NCI-H226 (cell line): ENCODE data around the gene GPR42.
"Not testable (repeated sequence)": the region's sequence is repeated elsewhere in the genome, so short reads cannot be mapped to it uniquely, and the experiment has no call there.

ENCODE experiments used
- DNase-seq: peaks from one replicate; pipeline ENCODE4 v3.0.0-alpha.2; 2015

GPR42 gene

DNA sequence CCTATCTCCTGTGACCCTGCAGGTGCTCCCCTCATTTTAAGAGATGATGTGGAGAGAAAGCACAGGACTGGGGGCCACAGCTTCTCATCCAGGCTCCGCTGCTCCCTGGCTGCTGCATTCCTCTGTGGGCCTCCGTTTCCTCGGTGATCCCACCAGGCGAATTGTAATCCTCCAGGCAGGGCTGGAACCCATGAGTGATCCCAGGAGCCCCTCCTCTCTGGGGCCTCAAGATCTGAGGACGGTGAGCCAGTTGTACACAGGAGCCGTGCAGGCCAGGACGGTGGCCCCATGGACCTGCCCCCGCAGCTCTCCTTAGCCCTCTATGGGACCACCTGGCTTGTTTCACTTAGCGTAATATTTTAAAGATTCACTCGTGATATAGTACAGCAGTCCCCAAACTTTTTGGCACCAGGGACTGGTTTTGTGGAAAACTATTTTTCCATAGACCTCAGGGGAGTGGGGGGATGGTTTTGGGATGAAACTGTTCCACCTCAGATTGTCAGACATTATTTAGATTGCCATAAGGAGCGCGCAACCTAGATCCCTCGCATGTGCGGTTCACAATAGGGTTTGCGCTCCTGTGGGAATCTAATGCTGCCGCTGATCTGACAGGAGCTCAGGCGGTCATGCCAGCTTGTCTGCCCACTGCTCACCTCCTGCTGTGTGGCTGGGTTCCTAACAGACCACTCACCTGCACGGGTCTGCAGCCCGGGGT, 7.0 kb upstream of the GPR42 start:
- no peak for DNase-seq

DNA sequence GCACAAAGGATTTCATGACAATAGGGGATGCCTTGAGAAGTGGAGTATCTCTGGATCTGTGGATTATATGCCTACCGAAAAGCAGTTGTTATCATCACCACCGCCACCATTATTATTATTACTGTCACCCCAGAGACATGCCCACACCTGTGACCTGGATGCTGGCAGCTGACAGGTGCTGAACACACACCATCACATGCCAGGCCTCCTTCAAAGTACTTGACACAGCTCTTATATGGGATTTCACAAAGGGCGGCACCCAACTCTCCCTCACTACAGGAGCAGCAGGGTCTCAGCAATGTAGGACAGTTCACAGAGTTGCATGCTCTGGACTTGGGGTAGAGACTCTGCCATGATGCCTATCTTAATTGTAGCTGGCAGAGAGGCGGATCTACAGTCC, 5.6 kb upstream of the GPR42 start:
- DNase-seq: no peak

DNA sequence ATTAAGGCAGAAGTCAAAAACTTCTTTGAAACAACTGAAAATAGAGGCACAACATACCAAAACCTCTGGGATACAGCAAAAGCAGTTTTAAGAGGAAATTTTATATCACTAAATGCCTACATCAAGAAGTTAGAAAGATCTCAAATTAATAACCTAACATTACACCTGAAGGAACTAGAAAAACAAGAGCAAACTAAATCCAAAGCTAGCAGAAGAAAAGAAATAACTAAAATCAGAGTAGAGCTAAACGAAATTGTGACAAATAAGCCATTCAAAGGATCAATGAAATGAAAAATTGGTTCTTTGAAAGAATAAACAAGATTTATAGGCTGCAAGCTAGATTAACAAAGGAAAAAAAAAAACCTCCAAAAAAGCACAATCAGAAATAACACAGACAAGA, 2.5 kb upstream of the GPR42 start:
- DNase-seq: no peak

DNA sequence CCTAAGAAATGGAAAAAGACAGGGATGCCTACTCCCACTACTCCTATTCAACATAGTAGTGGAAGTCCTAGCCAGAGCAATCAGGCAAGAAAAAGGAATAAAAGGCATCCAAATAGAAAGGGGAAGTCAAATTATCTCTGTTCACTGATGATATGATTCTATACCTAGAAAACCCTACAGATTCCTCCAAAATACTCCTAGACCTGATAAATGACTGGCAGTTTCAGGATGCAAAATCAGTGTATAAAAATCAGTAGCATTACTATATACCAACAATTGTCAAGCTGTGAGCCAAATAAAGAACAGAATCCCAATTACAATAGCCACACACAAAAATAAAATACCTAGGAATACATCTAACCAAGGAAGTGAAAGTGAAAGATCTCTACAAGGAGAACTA, 1.3 kb upstream of the GPR42 start:
- no peak for DNase-seq

DNA sequence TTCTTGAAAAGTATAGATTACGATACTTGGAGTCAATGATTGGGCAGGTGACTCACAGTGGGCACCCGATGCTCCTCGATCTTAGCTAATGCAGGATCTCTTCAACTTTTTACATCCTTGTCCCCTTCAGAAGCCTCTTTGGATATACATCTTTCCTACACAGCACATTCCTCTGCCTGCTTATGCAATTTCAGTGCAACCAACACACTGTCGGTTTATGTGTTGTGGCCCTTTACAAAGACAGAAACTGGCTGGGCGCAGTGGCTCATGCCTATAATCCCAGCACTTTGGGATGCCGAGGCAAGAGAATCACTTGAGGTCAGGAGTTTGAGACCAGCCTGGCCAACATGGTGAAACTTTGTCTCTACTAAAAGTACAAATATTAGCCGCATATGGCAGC, 2.6 kb downstream of the GPR42 start:
- DNase-seq: no peak

DNA sequence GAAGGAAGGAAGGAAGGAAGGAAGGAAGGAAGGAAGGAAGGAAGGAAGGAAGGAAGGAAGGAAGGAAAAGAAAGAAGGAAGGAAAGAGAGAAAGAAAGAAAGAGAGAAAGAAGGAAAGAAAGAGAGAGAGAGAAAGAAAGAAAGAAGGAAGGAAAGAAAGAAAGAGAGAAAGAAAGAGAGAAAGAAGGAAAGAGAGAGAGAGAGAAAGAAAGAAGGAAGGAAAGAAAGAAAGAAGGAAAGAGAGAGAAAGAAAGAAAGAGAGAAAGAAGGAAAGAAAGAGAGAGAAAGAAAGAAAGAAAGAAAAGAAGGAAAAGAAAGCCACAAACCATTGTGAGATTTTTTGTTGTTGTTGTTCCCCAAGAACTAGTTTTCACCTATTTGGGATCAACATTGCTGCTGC, 3.2 kb downstream of the GPR42 start:
- not testable (repeated sequence) for DNase-seq

DNA sequence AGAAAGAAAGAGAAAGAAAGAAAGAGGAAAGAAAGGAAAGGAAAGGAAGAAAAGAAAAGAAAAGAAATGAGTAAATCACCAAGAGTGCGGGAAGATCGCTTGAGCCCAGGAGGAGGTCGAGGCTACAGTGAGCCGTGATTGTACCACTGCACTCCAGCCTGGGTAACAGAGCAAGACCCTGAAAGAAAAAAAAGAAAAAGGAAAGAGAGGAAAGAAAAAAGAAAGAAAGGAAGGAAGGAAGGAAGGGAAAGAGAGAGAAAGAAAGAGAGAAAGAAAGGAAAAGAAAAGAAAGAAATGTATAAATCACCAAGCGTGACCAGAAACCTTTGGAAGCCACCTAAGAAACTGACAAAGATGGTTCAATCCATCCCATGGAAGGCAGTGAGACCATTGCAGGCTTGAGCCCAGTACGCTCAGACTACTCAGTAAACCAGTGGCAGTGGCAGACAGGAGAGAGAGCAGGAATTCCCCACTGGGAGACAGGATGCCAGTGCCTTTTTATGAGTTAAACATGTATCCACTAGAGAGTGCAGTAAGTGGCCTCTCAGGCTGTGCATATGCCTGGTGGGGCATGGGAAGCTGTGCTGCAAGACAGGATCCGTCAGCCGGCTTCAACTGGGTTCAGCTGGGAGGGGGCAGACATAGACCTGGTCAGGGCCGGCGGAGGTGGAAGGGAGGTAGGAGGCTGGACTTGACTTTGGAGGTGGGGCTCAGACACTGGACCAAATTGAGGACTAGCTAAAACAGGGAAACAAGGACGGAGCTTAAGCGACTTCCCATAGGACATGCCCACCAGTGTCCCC, 4.8 kb downstream of the GPR42 start:
- DNase-seq: no peak

DNA sequence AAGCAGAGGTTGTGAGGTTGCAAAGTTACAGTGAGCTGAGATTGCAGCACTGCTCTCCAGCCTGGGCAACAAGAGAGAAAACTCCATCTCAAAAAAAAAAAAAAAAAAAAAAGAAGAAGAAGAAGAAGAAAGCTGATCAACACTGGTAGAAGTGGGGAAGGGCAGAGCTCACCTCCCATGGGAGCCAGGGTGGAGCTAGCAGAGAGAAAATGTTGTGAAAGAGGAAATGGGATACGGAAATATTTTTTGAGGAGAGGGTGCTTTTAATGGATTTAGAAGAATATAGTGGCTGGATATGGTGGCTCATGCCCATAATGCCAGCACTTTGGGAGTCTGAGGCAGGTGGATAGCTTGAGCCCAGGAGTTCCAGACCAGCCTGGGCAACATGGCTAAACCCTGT, 6.8 kb downstream of the GPR42 start:
- DNase-seq: no peak

DNA sequence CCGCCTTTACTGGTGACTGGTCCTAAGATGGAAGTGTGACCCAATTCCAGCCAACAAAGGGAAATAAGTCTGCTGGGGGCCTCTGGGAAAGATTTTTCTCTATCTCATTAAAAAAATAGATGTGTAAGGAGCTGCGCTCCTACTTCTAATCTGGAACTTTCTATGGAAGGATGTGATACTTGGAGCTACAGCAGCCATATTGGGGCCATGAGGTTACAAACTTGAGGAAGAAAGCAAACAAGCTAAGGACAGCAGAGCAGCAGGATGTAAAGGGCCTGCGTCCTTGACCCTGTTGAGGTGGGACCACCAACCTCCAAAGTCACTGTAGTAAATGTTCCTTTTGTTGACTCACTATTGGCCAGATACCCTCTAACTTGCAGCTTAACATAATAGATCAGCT, 7.5 kb downstream of the GPR42 start:
- DNase-seq: no peak

DNA sequence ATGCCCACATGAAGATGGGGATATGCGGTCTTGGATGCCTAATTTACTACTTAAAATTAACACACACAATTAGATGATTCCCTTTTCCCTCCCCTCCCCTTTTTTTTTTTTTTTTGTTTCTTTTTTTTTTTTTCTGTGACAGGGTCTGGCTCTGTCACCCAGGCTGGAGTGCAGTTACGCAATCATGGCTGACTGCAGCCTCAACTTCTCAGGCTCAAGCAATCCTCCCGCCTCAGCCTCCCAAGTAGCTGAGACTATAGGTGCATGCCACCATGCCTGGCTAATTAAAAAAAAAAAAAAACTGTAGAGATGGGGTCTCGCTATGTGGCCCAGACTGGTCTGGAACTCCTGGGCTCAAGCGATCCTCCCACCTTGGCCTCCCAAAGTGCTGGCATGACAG, 8.7 kb downstream of the GPR42 start:
- DNase-seq: not testable (repeated sequence)

DNA sequence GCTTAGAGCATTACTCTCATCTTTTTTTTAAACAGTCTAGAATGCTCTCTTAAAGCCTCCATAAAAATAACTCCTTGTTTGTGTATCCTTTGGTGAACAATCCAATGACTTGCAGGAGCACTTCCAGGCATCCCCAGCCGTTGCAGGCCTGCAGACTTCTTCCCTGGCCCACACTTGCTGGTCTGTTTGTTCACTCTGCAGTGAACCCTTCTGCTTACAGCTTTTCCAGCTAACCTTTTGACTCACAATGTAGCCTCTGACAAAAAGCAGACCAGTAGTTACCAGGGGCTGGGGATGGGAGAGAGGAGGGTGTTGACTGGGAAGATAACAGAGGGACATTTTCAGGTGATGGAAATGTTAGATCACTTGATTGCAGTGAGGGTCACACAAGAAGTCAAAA, 9.1 kb downstream of the GPR42 start:
- DNase-seq: no peak

DNA sequence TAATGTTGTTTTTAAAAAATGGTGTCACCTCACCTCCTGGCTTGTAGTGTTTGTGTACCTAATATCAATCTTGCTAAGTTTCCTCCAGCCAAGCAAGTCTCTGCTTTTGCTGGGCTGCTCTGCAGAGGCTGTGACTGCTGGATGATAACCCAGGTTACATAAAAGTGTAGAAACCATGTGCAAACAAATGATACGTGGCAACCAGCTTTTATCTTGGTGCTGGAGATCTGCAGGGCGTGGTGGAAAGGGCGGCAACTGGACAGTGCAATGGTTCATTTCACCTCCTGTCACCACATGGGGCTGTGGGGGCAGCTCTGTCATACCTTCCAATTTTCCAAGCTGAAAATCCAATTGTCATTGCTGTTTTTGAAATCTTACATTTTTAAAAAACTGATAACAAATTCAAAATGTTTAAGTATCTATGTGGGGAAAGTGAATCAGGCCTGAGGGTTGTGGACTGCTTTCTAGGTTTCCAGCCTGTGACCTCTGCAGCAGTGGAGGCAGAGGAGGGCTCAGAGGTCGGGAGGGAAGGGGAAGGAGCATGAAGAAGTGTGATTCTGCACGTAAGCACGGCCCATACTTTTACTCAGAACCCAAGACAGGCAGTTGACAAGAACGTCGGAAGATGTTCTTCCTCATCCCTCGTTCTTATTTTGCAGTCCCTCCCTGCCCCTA, 9.7 kb downstream of the GPR42 start:
- DNase-seq: no peak

DNA sequence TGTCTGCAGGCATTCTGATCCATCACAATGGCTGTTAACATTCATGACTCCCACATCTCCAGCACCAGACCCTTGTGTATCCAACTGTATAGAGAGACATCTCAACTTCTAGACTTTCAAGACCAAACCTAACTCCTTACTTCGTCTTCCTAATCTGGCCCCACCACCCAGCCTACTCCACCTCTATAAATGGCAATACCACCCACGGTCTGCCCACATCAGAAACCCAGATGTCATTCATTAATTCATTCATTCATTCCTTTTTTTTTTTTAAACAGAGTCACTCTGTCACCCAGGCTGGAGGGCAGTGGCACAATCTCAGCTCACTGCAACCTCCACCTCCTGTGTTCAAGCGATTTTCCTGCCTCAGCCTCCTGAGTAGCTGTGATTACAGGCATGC, 10.4 kb downstream of the GPR42 start:
- no peak for DNase-seq

DNA sequence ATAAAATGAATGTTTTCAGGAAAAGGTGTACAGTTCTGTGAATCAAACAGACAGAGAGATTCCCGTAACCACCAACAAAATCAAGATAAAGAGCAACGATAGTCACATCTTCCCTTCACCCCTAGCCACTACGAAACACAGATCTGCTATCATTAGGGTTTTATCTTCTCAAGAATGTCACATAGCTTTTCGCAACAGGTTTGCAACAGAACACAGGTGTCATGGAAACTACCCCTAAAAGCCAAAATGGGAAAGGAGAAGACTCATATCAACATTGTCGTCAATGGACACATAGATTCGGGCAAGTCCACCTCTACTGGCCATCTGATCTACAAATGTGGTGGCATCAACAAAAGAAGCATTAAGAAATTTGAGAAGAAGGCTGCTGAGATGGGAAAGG, 11.1 kb downstream of the GPR42 start:
- DNase-seq: no peak

DNA sequence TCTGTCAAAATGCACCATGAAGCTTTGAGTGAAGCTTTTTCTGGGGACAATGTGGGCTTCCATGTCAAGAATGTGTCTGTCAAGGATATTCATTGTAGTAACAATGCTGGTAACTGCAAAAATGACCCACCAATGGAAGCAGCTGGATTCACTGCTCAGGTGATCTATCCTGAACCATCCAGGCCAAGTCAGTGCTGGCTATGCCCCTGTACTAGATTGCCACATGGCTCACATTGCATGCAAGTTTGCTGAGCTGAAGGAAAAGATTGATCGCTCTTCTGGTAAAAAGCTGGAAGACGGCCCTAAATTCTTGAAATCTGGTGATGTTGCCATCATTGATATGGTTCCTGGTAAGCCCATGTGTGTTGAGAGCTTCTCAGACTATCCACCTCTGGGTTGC, 12.7 kb downstream of the GPR42 start:
- no peak for DNase-seq

DNA sequence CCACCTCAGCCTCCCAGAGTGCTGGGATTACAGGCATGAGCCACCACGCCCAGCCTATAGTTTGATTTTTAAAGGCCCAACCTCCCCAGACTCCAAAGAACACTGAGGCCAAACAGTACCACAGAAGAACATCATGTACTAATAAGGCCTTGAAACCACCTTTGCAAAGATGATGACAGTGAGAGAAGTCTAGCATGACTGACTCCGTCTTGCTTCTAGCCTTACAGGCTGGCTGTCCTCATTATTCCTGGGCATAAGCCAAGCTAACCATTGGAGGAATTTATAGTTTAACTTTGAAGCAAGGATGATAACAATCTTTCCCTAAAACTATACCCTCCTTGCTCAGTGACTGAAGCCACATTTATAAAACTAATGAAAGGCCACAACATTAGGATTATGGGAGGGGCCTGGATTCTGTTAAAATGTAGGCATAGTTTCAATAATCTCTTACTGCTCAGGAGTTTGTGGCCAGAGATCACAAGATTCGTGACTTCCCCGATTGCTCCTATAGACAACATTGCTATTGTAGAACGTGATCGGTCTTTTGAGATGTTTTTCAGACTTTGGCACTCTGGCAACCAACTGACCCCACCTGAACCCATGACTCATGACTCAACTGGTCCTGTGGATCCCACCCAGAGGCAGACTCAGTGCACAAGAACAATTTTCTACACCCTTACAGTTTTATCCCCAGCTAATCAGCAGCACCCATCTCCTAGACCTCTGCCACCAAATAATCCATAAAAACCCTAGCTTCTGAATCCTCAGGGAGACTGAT, 17.6 kb downstream of the GPR42 start:
- DNase-seq: no peak

DNA sequence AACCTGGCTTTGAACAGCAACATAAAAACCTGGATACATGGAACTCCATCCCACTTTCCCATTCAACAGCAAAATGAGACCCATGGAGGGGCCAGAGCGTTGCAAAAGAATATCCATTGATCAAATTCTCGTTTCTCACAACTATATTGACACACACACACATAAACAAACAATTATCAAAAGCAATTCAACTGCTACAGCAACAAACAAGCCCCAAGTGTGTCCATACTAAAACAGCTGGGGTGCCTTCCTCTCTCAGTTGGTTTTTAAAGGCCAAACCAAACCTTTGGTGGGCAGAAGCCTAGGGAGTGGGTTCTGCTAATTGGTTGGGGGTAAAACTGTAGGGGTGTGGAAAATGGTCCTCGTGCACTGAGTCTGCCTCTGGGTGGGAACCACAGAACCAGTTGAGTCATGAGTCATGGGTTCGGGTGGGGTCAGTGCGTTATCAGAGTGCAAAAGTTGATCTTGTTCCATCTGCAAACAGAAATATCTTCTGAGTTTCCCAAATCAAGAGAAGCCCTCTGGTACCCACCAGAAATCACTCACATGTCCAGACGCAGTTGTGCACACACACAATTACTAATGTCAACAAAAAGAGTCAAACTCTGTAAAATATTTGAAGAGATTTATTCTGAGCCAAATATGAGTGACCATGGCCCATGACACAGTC, 18.5 kb downstream of the GPR42 start:
- DNase-seq: no peak

DNA sequence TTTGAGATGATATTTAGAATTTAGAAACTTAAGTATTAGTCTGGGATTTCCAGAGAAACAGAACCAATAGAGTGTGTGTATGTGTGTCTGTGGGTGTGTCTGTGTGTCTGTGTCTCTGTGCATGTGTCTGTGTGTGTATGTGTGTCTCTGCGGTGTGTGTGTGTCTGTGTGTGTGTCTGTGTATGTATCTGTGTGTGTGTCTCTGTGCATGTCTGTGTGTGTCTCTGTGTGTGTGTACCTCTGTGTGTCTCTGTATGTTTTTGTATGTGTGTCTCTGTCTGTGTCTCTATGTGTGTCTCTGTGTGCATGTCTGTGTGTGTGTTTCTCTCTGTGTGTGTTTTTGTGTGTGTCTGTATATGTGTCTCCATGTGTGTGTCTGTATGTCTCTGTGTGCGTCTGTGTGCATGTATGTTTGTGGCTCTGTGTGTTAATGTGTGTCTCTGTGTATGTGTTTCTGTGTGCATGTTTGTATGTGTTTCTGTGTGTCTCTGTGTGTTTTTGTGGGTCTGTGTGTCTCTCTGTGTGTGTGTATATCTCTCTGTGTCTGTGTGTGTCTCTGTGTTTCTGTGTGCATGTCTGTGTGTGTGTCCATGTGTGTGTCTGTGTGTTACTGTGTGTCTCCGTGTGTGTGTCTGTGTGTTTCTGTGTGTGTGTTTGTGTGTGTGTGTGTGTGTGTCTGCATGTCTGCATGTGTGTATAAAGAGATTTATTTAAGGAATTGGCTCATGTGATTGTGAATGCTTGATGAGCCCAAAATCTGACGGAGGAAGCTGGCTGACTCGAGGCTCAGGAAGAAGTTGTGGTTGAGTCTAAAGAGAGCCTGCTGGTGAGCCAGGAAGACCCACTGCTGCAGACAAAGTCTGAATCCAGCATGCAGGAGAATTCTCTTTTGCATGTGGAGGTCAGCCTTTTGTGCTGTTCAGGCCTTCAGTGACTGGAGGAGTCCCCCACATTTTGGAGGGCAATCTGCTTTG, 22.2 kb downstream of the GPR42 start:
- no peak for DNase-seq

DNA sequence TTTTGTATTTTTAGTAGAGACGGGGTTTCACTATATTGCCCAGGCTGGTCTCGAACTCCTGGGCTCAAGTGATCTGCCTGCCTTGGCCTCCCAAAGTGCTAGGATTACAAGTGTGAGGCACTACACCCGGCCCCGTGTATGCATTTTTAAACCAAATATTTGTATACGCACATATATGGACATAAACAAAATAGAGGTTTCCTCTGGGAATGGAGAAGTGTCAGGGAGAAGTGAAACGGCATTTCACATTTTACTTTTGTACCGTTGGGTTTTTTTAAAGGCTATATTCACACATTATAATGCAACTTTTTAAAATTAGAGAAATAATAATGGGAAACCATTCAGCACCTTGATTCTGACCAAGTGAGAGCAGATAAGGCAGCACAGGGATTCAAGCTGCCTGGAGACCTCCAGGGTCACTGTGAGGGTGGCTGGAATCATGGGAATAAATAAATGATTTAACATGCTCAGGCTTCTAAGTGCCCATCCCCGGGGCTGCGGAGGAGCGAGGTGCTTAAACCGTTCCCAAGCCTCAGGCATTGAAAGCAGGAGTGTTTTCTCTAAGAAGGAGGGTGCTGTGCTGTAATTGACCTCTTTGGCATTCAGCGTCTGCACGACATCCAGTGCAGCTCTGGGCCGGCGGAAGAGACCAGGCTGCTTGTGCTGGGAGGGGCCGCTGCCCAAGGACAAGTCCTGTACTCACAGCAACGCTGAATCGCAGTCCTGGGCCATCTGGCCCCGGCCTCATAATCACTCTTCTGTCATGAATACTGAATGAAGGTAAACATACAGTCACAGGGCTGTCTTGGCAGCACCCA, 24.7 kb downstream of the GPR42 start:
- DNase-seq: no peak

DNA sequence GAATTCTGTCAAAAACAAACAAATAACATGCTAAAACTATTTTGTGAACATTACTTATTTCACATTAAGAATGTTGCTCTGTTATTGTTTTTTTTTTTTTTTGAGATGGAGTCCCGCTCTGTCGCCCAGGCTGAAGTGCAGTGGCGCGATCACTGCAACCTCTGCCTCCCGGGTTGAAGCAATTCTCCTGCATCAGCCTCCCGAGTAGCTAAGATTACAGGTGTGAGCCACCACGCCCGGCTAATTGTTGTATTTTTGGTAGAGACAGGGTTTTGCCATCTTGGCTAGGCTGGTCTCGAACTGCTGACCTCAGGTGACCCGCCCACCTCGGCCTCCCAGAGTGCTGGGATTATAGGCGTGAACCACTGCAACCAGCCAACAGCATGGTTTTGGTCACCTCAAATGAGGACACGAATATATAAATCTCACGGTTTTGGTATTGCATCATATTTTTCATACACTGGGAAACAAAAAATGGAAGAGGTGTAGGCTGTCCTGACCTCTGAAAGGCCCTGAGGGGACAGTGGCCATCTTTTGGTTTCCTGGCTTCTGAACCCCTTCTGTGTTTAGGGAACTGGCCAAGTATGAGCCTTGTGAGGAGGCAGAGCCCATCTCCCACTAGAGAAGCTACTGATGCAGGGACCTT, 25.5 kb downstream of the GPR42 start:
- no peak for DNase-seq
